ENCODE data around the gene LAP3. TPM values are rescaled to one million over a fixed set of nuclear protein-coding genes. Genes with fewer than 3 reads are reported as not detected.
A peak's percentile ranks its signal among the peaks of the same experiment; 100 is the strongest.

The LAP3 gene
- total RNA-seq, 6 experiments from 2014 or later, result 70.9 to 138 (median 102) TPM

DNA sequence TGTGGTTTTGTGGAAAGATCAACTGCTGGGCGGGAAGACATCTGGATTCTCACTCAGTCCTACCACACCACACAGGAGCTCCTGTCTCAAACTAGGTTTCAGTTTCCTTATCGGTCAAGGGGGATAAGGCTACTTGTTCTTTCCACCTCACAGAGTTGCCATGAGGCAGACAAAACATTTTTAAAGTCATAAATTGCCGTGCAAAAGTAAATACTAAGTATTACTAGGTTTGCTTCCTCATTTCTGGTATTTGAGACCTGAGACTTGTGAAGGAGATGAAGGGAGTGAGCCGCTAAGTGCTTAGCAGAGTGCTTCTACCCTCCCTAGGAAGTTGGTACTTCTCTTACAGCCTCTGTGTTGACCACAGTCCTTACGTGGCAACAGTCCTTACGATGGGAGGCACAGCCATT, 1.5 kb downstream of the LAP3 start:
- 6% methylated on average over 5 of the region's 6 CpGs for WGBS (ENCODE audit: insufficient coverage, low coverage, low lambda C conversion rate, missing lambda C conversion rate)
- Histone ChIP-seq H3K27me3 (no peaks in the 10 kb centered on the region), H3K4me3 (peak overlapping the region; percentile 77 to 94 (median 94)), H3K4me1 (peaks cover 0 to 30% (median 10%) of the 10 kb centered on the region in 4 donors), H3K27ac (peak overlapping the region; percentile 91 to 94 (median 94)), H3K9me3 (no peaks in the 10 kb centered on the region), H3K36me3 (peaks cover 2 to 33% (median 20%) of the 10 kb centered on the region in 4 donors)
- peak in 1 of 4 donors; percentile 1 for ATAC-seq
- TF ChIP-seq, protein P1, sequence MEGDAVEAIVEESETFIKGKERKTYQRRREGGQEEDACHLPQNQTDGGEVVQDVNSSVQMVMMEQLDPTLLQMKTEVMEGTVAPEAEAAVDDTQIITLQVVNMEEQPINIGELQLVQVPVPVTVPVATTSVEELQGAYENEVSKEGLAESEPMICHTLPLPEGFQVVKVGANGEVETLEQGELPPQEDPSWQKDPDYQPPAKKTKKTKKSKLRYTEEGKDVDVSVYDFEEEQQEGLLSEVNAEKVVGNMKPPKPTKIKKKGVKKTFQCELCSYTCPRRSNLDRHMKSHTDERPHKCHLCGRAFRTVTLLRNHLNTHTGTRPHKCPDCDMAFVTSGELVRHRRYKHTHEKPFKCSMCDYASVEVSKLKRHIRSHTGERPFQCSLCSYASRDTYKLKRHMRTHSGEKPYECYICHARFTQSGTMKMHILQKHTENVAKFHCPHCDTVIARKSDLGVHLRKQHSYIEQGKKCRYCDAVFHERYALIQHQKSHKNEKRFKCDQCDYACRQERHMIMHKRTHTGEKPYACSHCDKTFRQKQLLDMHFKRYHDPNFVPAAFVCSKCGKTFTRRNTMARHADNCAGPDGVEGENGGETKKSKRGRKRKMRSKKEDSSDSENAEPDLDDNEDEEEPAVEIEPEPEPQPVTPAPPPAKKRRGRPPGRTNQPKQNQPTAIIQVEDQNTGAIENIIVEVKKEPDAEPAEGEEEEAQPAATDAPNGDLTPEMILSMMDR (IDR thresholded peaks at IDR 0.05), result no peak
- no peak for TF ChIP-seq POLR2A (IDR thresholded peaks at IDR 0.05)
- intact Hi-C loops (cut with DNase I), result no loop called here
- DNase-seq, result no peak

DNA sequence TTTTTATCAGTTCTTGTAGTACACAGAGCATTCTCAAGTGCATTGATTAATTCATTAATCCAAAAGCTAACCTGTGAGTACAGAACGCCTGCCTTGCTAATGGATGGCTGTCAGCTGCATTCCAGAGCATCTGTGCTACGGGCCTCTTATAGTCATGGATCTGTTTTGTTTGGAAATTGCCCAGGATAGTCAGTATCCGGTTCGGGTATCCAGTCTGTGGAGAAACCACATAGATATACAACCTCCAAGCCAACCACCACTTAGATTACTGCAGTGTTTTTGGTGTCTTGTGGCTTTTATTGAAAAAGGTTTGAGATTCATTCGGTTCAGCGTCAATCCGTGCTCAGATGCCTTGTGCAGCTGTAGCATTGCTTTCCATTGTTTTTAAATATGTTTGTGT, 4.0 kb downstream of the LAP3 start:
- no peak overlapping the region for H3K4me3 ChIP-seq

DNA sequence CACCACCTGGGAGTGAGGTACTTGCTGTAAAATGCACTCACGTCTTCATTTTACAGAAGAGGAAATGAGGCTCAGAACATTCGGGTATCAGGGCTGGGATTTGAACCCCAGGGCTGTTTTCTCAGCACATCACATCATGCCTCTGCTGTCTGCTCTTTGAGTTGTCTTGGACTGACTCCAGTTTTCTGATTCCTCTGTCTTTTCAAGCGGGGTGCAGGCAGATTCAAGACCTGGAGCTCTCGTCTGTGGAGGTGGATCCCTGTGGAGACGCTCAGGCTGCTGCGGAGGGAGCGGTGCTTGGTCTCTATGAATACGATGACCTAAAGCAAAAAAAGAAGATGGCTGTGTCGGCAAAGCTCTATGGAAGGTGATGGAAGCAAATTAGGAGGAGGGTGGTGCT, 6.3 kb downstream of the LAP3 start:
- Histone ChIP-seq H3K9me3 (no peaks in the 10 kb centered on the region), H3K4me3 (no peak overlapping the region), H3K36me3 (peaks cover 11 to 75% (median 46%) of the 10 kb centered on the region in 4 donors), H3K27ac (no peak overlapping the region), H3K27me3 (no peaks in the 10 kb centered on the region), H3K4me1 (peaks cover 0 to 40% (median 14%) of the 10 kb centered on the region in 4 donors)
- TF ChIP-seq, protein P1 (IDR thresholded peaks at IDR 0.05), result no peak
- TF ChIP-seq POLR2A (IDR thresholded peaks at IDR 0.05), result no peak
- no peak for DNase-seq
- intact Hi-C loops (cut with DNase I), result no loop called here
- ATAC-seq, result no peak
- 90% methylated on average over 9 of the region's 9 CpGs for WGBS (ENCODE audit: insufficient coverage, low coverage, low lambda C conversion rate, missing lambda C conversion rate)

More for the DNA sequence above, 4.0 kb downstream of the LAP3 start:
- WGBS (ENCODE audit: insufficient coverage, low coverage, low lambda C conversion rate, missing lambda C conversion rate), result 50% methylated on average over 7 of the region's 7 CpGs
- peak overlapping the region; percentile 63 to 94 (median 91) for H3K27ac ChIP-seq
- peaks cover 0 to 30% (median 10%) of the 10 kb centered on the region in 4 donors for H3K4me1 ChIP-seq
- no peak for ATAC-seq
- intact Hi-C loops (cut with DNase I), result no loop called here
- TF ChIP-seq POLR2A (IDR thresholded peaks at IDR 0.05), result no peak
- TF ChIP-seq, protein P1 (IDR thresholded peaks at IDR 0.05), result no peak
- no peaks in the 10 kb centered on the region for H3K9me3 ChIP-seq
- peaks cover 10 to 58% (median 39%) of the 10 kb centered on the region in 4 donors for H3K36me3 ChIP-seq
- no peaks in the 10 kb centered on the region for H3K27me3 ChIP-seq
- no peak for DNase-seq

DNA sequence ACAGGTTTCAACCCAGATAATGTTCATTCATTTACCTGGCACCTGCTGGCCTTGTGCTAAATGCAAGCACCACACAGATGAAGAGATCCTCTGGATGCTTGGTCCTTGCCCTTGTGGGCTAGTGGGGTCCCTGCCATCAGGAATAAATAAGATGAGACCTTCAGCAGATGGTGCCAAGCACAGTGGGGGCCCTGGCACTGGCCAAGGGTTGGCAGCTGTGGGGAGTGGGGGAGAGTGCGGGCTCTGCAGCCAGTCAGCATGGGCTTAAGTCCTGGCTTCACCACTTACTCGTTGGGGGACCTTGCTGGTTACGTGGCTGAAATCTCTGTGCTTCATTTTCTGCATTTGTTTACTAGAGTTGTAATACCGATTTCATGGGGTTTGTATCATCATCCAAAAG, 6.9 kb downstream of the LAP3 start:
- ATAC-seq, result no peak
- Histone ChIP-seq H3K4me1 (peaks cover 0 to 33% (median 14%) of the 10 kb centered on the region in 4 donors), H3K27me3 (no peaks in the 10 kb centered on the region), H3K27ac (no peak overlapping the region), H3K4me3 (no peak overlapping the region), H3K36me3 (peaks cover 11 to 82% (median 51%) of the 10 kb centered on the region in 4 donors), H3K9me3 (no peaks in the 10 kb centered on the region)
- DNase-seq, result no peak
- intact Hi-C loops (cut with DNase I), result no loop called here
- no peak for TF ChIP-seq POLR2A (IDR thresholded peaks at IDR 0.05)
- TF ChIP-seq, protein P1 (IDR thresholded peaks at IDR 0.05), result no peak
- WGBS (ENCODE audit: insufficient coverage, low coverage, low lambda C conversion rate, missing lambda C conversion rate), result 92% methylated on average over 3 of the region's 4 CpGs
